ENCODE measurements around the gene CDK11A.
"Not testable (repeated sequence)": the region's sequence is repeated elsewhere in the genome, so short reads cannot be mapped to it uniquely, and the experiment has no call there.

The CDK11A gene

GRCh38 chr1:1737675-1738590 is 13.8 kb upstream of the CDK11A start:
- H3K36me3 ChIP-seq (ENCODE audit: control insufficient read depth, insufficient read depth, low read length); H2AFZ ChIP-seq; H3K9ac ChIP-seq; H3K27ac ChIP-seq; H3K79me2 ChIP-seq; H3K4me3 ChIP-seq (ENCODE audit: low read depth, low read length); H3K4me1 ChIP-seq; H3K27me3 ChIP-seq (ENCODE audit: control insufficient read depth, insufficient read depth, low read length); H3K4me2 ChIP-seq (ENCODE audit: low read length); H3K9me3 ChIP-seq (ENCODE audit: control insufficient read depth, low read length): not testable (repeated sequence)

GRCh38 chr1:1732381-1732780 is 8.2 kb upstream of the CDK11A start:
- Histone ChIP-seq H3K36me3 (ENCODE audit: control insufficient read depth, insufficient read depth, low read length) (no peaks in the 10 kb centered on the region), H3K4me1 (no peaks in the 10 kb centered on the region), H2AFZ (no peak overlapping the region), H3K27me3 (ENCODE audit: control insufficient read depth, insufficient read depth, low read length) (no peaks in the 10 kb centered on the region), H3K79me2 (no peaks in the 10 kb centered on the region), H3K4me3 (ENCODE audit: low read depth, low read length) (no peak overlapping the region), H3K9ac (no peak overlapping the region), H3K27ac (no peak overlapping the region), H3K9me3 (ENCODE audit: control insufficient read depth, low read length) (no peaks in the 10 kb centered on the region), H3K4me2 (ENCODE audit: low read length) (no peak overlapping the region)
- no peak for TF ChIP-seq CTCF (IDR thresholded peaks at IDR 0.05)

- TF ChIP-seq CTCF (IDR thresholded peaks at IDR 0.05): no peak
- Histone ChIP-seq H3K4me2 (ENCODE audit: low read length) (no peak overlapping the region), H2AFZ (no peak overlapping the region), H3K9ac (no peak overlapping the region), H3K4me3 (ENCODE audit: low read depth, low read length) (no peak overlapping the region), H3K79me2 (no peaks in the 10 kb centered on the region), H3K36me3 (ENCODE audit: control insufficient read depth, insufficient read depth, low read length) (no peaks in the 10 kb centered on the region), H3K27me3 (ENCODE audit: control insufficient read depth, insufficient read depth, low read length) (no peaks in the 10 kb centered on the region), H3K4me1 (no peaks in the 10 kb centered on the region), H3K27ac (no peak overlapping the region), H3K9me3 (ENCODE audit: control insufficient read depth, low read length) (no peaks in the 10 kb centered on the region)
Measured at GRCh38 chr1:1730870-1731269, 6.7 kb upstream of the CDK11A start.

GRCh38 chr1:1730230-1730629 is 6.1 kb upstream of the CDK11A start:
- not testable (repeated sequence) for H2AFZ ChIP-seq

GRCh38 chr1:1729116-1729816 is 5.1 kb upstream of the CDK11A start:
- H3K9ac ChIP-seq; H3K36me3 ChIP-seq (ENCODE audit: control insufficient read depth, insufficient read depth, low read length); H3K79me2 ChIP-seq; H3K4me2 ChIP-seq (ENCODE audit: low read length); H3K9me3 ChIP-seq (ENCODE audit: control insufficient read depth, low read length); H3K27ac ChIP-seq; H3K27me3 ChIP-seq (ENCODE audit: control insufficient read depth, insufficient read depth, low read length); H3K4me1 ChIP-seq; H3K4me3 ChIP-seq (ENCODE audit: low read depth, low read length); H2AFZ ChIP-seq: not testable (repeated sequence)

More at GRCh38 chr1:1730230-1730629, 6.1 kb upstream of the CDK11A start:
- H3K4me1 ChIP-seq; H3K9ac ChIP-seq; H3K4me3 ChIP-seq (ENCODE audit: low read depth, low read length); H3K79me2 ChIP-seq; H3K36me3 ChIP-seq (ENCODE audit: control insufficient read depth, insufficient read depth, low read length); H3K4me2 ChIP-seq (ENCODE audit: low read length); H3K27me3 ChIP-seq (ENCODE audit: control insufficient read depth, insufficient read depth, low read length); H3K27ac ChIP-seq; H3K9me3 ChIP-seq (ENCODE audit: control insufficient read depth, low read length): not testable (repeated sequence)

- H3K36me3 ChIP-seq (ENCODE audit: control insufficient read depth, insufficient read depth, low read length); H3K79me2 ChIP-seq; H3K27me3 ChIP-seq (ENCODE audit: control insufficient read depth, insufficient read depth, low read length); H3K4me3 ChIP-seq (ENCODE audit: low read depth, low read length); H2AFZ ChIP-seq; H3K4me1 ChIP-seq; H3K9me3 ChIP-seq (ENCODE audit: control insufficient read depth, low read length); H3K4me2 ChIP-seq (ENCODE audit: low read length); H3K27ac ChIP-seq; H3K9ac ChIP-seq: not testable (repeated sequence)
Measured at GRCh38 chr1:1728308-1729005, 4.3 kb upstream of the CDK11A start.

- not testable (repeated sequence) for H3K79me2 ChIP-seq; H3K9ac ChIP-seq; H3K9me3 ChIP-seq (ENCODE audit: control insufficient read depth, low read length); H3K27me3 ChIP-seq (ENCODE audit: control insufficient read depth, insufficient read depth, low read length); H3K4me2 ChIP-seq (ENCODE audit: low read length); H3K4me3 ChIP-seq (ENCODE audit: low read depth, low read length); H3K27ac ChIP-seq; H3K4me1 ChIP-seq; H2AFZ ChIP-seq; H3K36me3 ChIP-seq (ENCODE audit: control insufficient read depth, insufficient read depth, low read length)
Measured at GRCh38 chr1:1727131-1727651, 3.0 kb upstream of the CDK11A start.

- not testable (repeated sequence) for H3K27ac ChIP-seq; H3K79me2 ChIP-seq; H3K27me3 ChIP-seq (ENCODE audit: control insufficient read depth, insufficient read depth, low read length); H3K36me3 ChIP-seq (ENCODE audit: control insufficient read depth, insufficient read depth, low read length); H3K4me2 ChIP-seq (ENCODE audit: low read length); H3K4me3 ChIP-seq (ENCODE audit: low read depth, low read length); H3K9me3 ChIP-seq (ENCODE audit: control insufficient read depth, low read length); H2AFZ ChIP-seq; H3K9ac ChIP-seq; H3K4me1 ChIP-seq
Measured at GRCh38 chr1:1726088-1726487, 1.9 kb upstream of the CDK11A start.

Measured in parathyroid adenoma (tissue), 2 donors.